ENCODE data around the gene FNDC4.

The FNDC4 gene

DNA sequence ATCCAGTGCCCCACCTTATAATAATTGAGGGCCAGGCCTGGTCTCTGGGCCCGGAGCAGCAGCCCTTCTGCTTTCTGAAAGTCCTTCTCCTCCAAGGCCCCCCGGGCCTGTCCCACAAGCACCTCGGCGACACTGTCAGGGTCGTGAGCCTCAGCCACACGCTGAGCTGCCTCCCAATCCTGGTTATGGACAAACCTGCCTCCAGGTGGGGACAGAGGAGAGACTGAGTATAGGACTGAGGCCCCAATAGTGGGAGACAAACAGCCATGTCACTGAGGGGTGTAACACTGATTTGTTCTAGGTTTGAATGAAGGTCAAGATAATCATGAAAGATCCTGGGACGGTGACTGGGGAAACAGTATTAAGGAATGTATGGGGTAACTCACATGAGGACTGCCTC is 41.0 kb downstream of the FNDC4 start:
- H3K4me3 ChIP-seq (replicated peaks; ENCODE audit: insufficient read depth, low read length), result no peak overlapping the region
- no peaks in the 10 kb centered on the region for H3K27me3 ChIP-seq (ENCODE audit: insufficient read depth, poor library complexity, severe bottlenecking)
- no peak overlapping the region for H3K27ac ChIP-seq (replicated peaks)
- DNase-seq (ENCODE audit: low read depth in 1 of 2, low spot score in 1 of 2), result no peak
- TF ChIP-seq, protein P1, sequence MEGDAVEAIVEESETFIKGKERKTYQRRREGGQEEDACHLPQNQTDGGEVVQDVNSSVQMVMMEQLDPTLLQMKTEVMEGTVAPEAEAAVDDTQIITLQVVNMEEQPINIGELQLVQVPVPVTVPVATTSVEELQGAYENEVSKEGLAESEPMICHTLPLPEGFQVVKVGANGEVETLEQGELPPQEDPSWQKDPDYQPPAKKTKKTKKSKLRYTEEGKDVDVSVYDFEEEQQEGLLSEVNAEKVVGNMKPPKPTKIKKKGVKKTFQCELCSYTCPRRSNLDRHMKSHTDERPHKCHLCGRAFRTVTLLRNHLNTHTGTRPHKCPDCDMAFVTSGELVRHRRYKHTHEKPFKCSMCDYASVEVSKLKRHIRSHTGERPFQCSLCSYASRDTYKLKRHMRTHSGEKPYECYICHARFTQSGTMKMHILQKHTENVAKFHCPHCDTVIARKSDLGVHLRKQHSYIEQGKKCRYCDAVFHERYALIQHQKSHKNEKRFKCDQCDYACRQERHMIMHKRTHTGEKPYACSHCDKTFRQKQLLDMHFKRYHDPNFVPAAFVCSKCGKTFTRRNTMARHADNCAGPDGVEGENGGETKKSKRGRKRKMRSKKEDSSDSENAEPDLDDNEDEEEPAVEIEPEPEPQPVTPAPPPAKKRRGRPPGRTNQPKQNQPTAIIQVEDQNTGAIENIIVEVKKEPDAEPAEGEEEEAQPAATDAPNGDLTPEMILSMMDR (IDR thresholded peaks at IDR 0.05; ENCODE audit: insufficient read depth, low read length), result no peak
- TF ChIP-seq GABPA (IDR thresholded peaks at IDR 0.05; ENCODE audit: low read depth) (no peak), SPI1 (IDR thresholded peaks at IDR 0.05; ENCODE audit: borderline replicate concordance, low read depth) (no peak), POLR2AphosphoS5 (IDR thresholded peaks at IDR 0.05; ENCODE audit: low read depth) (no peak)
- TF ChIP-seq, protein P2, sequence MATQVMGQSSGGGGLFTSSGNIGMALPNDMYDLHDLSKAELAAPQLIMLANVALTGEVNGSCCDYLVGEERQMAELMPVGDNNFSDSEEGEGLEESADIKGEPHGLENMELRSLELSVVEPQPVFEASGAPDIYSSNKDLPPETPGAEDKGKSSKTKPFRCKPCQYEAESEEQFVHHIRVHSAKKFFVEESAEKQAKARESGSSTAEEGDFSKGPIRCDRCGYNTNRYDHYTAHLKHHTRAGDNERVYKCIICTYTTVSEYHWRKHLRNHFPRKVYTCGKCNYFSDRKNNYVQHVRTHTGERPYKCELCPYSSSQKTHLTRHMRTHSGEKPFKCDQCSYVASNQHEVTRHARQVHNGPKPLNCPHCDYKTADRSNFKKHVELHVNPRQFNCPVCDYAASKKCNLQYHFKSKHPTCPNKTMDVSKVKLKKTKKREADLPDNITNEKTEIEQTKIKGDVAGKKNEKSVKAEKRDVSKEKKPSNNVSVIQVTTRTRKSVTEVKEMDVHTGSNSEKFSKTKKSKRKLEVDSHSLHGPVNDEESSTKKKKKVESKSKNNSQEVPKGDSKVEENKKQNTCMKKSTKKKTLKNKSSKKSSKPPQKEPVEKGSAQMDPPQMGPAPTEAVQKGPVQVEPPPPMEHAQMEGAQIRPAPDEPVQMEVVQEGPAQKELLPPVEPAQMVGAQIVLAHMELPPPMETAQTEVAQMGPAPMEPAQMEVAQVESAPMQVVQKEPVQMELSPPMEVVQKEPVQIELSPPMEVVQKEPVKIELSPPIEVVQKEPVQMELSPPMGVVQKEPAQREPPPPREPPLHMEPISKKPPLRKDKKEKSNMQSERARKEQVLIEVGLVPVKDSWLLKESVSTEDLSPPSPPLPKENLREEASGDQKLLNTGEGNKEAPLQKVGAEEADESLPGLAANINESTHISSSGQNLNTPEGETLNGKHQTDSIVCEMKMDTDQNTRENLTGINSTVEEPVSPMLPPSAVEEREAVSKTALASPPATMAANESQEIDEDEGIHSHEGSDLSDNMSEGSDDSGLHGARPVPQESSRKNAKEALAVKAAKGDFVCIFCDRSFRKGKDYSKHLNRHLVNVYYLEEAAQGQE (IDR thresholded peaks at IDR 0.05; ENCODE audit: insufficient replicate concordance, low read depth), result no peak

- no peaks in the 10 kb centered on the region for H3K27me3 ChIP-seq (ENCODE audit: insufficient read depth, poor library complexity, severe bottlenecking)
- no peak overlapping the region for H3K4me3 ChIP-seq (replicated peaks; ENCODE audit: insufficient read depth, low read length)
- no peak overlapping the region for H3K27ac ChIP-seq (replicated peaks)
- DNase-seq (ENCODE audit: low read depth in 1 of 2, low spot score in 1 of 2), result no peak
- no peak for TF ChIP-seq POLR2AphosphoS5 (IDR thresholded peaks at IDR 0.05; ENCODE audit: low read depth)
- TF ChIP-seq, protein P1 (IDR thresholded peaks at IDR 0.05; ENCODE audit: insufficient read depth, low read length), result no peak
- TF ChIP-seq GABPA (IDR thresholded peaks at IDR 0.05; ENCODE audit: low read depth), result no peak
- TF ChIP-seq SPI1 (IDR thresholded peaks at IDR 0.05; ENCODE audit: borderline replicate concordance, low read depth), result no peak
- TF ChIP-seq, protein P2 (IDR thresholded peaks at IDR 0.05; ENCODE audit: insufficient replicate concordance, low read depth), result no peak
These were observed 43.9 kb downstream of the FNDC4 start for GRCh38 chr2:27451095-27451494.

DNA sequence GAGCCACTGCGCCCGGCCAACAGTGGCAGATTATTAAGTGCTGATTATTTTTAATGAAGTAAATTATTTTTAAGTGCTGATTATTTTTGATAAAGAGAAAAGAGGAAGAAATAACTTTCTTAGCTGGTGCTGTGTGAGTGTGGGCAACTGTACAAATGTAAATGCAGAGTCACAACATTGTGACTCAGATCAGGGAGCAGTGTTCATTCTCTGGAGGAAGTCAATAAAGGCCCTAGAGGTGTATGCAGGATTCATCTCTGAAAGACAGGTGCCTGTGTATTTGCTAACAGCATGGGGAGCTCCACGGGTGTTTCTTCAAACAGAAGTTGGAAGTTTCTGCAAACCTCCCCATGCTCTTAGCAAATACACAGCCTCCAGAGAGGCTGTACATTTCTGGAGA is 46.6 kb downstream of the FNDC4 start:
- H3K27me3 ChIP-seq (ENCODE audit: insufficient read depth, poor library complexity, severe bottlenecking), result no peaks in the 10 kb centered on the region
- H3K27ac ChIP-seq (replicated peaks), result no peak overlapping the region
- TF ChIP-seq, protein P1 (IDR thresholded peaks at IDR 0.05; ENCODE audit: insufficient read depth, low read length), result no peak
- TF ChIP-seq, protein P2 (IDR thresholded peaks at IDR 0.05; ENCODE audit: insufficient replicate concordance, low read depth), result no peak
- TF ChIP-seq POLR2AphosphoS5 (IDR thresholded peaks at IDR 0.05; ENCODE audit: low read depth), result no peak
- TF ChIP-seq GABPA (IDR thresholded peaks at IDR 0.05; ENCODE audit: low read depth), result no peak
- TF ChIP-seq SPI1 (IDR thresholded peaks at IDR 0.05; ENCODE audit: borderline replicate concordance, low read depth), result no peak
- DNase-seq (ENCODE audit: low read depth in 1 of 2, low spot score in 1 of 2), result no peak
- H3K4me3 ChIP-seq (replicated peaks; ENCODE audit: insufficient read depth, low read length), result no peak overlapping the region

Data from HL-60 (cell line).